Keratinocyte (primary cell): ENCODE measurements around the gene PRAF2. TPM values are rescaled to one million over a fixed set of nuclear protein-coding genes. Genes with fewer than 3 reads are reported as not detected.

ENCODE experiments used
- DNase-seq: peaks from one replicate; pipeline ENCODE4 v3.0.0-alpha.2; 2011; ENCODE audit warnings: low read depth, missing footprints, low spot score
- FAIRE-seq: peaks from 2 replicates; lab custom pipeline; 2011; peaks lifted over from hg19 to GRCh38; lab: Jason Lieb, UNC
- H2AFZ ChIP-seq: 2 replicates; pipeline ENCODE4 v1.6.0; 2012; ENCODE audit warnings: low read length, control low read depth, inconsistent platforms; ENCODE audit not compliant: control insufficient read depth
- H3K27ac ChIP-seq: 2 replicates; pipeline ENCODE4 v1.5.1; 2011; ENCODE audit warnings: low read length; ENCODE audit not compliant: control insufficient read depth, insufficient read depth
- H3K27me3 ChIP-seq: 3 replicates; pipeline ENCODE4 v1.6.0; 2011; ENCODE audit warnings: low read length; ENCODE audit not compliant: control insufficient read depth, insufficient read depth; ENCODE audit errors: extremely low read depth
- H3K36me3 ChIP-seq, 2 experiments: 2 replicates in 1 of 2; 3 replicates in 1 of 2; pipeline ENCODE4 v1.5.1; 2011; ENCODE audit warnings: low read length in 2 of 2, mild to moderate bottlenecking in 1 of 2; ENCODE audit not compliant: control insufficient read depth in 2 of 2, insufficient read depth in 2 of 2; ENCODE audit errors: extremely low read depth in 1 of 2
- H3K4me1 ChIP-seq: 3 replicates; pipeline ENCODE4 v1.5.1; 2011; ENCODE audit warnings: low read length; ENCODE audit not compliant: control insufficient read depth, insufficient read depth; ENCODE audit errors: extremely low read depth
- H3K4me2 ChIP-seq: 3 replicates; pipeline ENCODE4 v1.6.0; 2011; ENCODE audit warnings: low read depth, low read length; ENCODE audit not compliant: control insufficient read depth, insufficient read depth; ENCODE audit errors: extremely low read depth
- H3K4me3 ChIP-seq, 3 experiments: fragments of 200-600 bp in 1 of 3; sonication (generic) in 1 of 3; 2 replicates in 2 of 3; 3 replicates in 1 of 3; pipeline ENCODE4 v1.5.1; 2011 to 2016; ENCODE audit warnings: low read length in 3 of 3, mild to moderate bottlenecking in 3 of 3, control low read depth in 2 of 3, inconsistent platforms in 1 of 3, low read depth in 1 of 3, mixed read lengths in 1 of 3, mixed run types in 1 of 3, moderate library complexity in 1 of 3; ENCODE audit not compliant: control insufficient read depth in 2 of 3, insufficient read depth in 2 of 3; ENCODE audit errors: extremely low read depth in 1 of 3
- H3K79me2 ChIP-seq: 2 replicates; pipeline ENCODE4 v1.6.0; 2012; ENCODE audit warnings: low read length; ENCODE audit not compliant: control insufficient read depth, insufficient read depth
- H3K9ac ChIP-seq: 3 replicates; pipeline ENCODE4 v1.6.0; 2011; ENCODE audit warnings: low read length; ENCODE audit not compliant: control insufficient read depth, insufficient read depth; ENCODE audit errors: extremely low read depth
- H3K9me1 ChIP-seq: 3 replicates; pipeline ENCODE4 v1.6.0; 2011; ENCODE audit warnings: low read length; ENCODE audit not compliant: control insufficient read depth, insufficient read depth; ENCODE audit errors: extremely low read depth
- H3K9me3 ChIP-seq: 2 replicates; pipeline ENCODE4 v1.5.1; 2012; ENCODE audit warnings: low read depth, low read length; ENCODE audit not compliant: control insufficient read depth
- H4K20me1 ChIP-seq: 3 replicates; pipeline ENCODE4 v1.6.0; 2011; ENCODE audit warnings: low read length; ENCODE audit not compliant: control insufficient read depth, insufficient read depth; ENCODE audit errors: extremely low read depth
- EZH2 ChIP-seq: IDR thresholded peaks from one replicate; pipeline ENCODE4 v1.6.1; 2012; ENCODE audit warnings: inconsistent platforms, mild to moderate bottlenecking, low read length, moderate library complexity
- dilution Hi-C: fragments of 300-500 bp; cut with MboI; formaldehyde crosslinking; loops from one replicate; pipeline ENCODE4 v1.7.0; 2020; ENCODE audit warnings: low sequenced_read_pairs; ENCODE audit not compliant: extremely low pct_ligation_motif_present
- polyA plus RNA-seq, 5 experiments: library from polyadenylated mRNA; depleted of rRNA in 3 of 5; stranded (reverse) in 3 of 5; stranded (forward) in 1 of 5; unstranded in 1 of 5; fragments of >200 nt; gene quantifications; 1 replicate in 1 of 5; 2 replicates in 3 of 5; 3 replicates in 1 of 5; pipeline versions ENCODE4 v1.2.1 to v1.2.3, GENCODE V29; 2011 to 2012; ENCODE audit warnings: missing spikeins in 2 of 5, low read depth in 1 of 5, low replicate concordance in 1 of 5
- TF ChIP-seq, protein P1 (sequence below), 3 experiments: IDR thresholded peaks in 1 of 3; conservative IDR thresholded peaks in 1 of 3; optimal IDR thresholded peaks in 1 of 3; 2 replicates in 2 of 3; 3 replicates in 1 of 3; pipeline versions ENCODE3 to v1.5.1; 2011; ENCODE audit warnings: low read length in 3 of 3, mild to moderate bottlenecking in 3 of 3, moderate library complexity in 2 of 3, control low read depth in 1 of 3, inconsistent platforms in 1 of 3; ENCODE audit not compliant: insufficient read depth in 2 of 3; ENCODE audit errors: extremely low read depth in 1 of 3

The PRAF2 gene
- polyA plus RNA-seq, 1 donor (not counting 4 experiments of a cell fraction or from before 2014, with no cell fraction given): 6.9 TPM

- Histone ChIP-seq H3K27ac (no peak overlapping the region), H3K4me1 (peaks cover 5% of the 10 kb centered on the region), H3K4me3 (no peak overlapping the region), H2AFZ (no peak overlapping the region), H3K9me3 (no peaks in the 10 kb centered on the region), H3K79me2 (peaks cover 17% of the 10 kb centered on the region), H3K4me2 (no peak overlapping the region), H3K27me3 (no peaks in the 10 kb centered on the region), H3K36me3 (peaks cover 8 to 19% of the 10 kb centered on the region in 2 experiments), H4K20me1 (no peaks in the 10 kb centered on the region), H3K9me1 (no peaks in the 10 kb centered on the region), H3K9ac (no peak overlapping the region)
- FAIRE-seq: no peak
- DNase-seq: no peak
- no peak for TF ChIP-seq EZH2
- TF ChIP-seq, protein P1, sequence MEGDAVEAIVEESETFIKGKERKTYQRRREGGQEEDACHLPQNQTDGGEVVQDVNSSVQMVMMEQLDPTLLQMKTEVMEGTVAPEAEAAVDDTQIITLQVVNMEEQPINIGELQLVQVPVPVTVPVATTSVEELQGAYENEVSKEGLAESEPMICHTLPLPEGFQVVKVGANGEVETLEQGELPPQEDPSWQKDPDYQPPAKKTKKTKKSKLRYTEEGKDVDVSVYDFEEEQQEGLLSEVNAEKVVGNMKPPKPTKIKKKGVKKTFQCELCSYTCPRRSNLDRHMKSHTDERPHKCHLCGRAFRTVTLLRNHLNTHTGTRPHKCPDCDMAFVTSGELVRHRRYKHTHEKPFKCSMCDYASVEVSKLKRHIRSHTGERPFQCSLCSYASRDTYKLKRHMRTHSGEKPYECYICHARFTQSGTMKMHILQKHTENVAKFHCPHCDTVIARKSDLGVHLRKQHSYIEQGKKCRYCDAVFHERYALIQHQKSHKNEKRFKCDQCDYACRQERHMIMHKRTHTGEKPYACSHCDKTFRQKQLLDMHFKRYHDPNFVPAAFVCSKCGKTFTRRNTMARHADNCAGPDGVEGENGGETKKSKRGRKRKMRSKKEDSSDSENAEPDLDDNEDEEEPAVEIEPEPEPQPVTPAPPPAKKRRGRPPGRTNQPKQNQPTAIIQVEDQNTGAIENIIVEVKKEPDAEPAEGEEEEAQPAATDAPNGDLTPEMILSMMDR (optimal IDR thresholded peaks at IDR 0.05 in 1 of 3, IDR thresholded peaks at IDR 0.05 in 1 of 3, conservative IDR thresholded peaks at IDR 0.05 in 1 of 3; ENCODE audit: extremely low read depth in 1 of 3, insufficient read depth in 2 of 3, low read length in 3 of 3): no peak
- dilution Hi-C loops: no loop called here
Observed at GRCh38 chrX:49060914-49061313, 12.9 kb downstream of the PRAF2 start.

- Histone ChIP-seq H4K20me1 (no peaks in the 10 kb centered on the region), H3K9ac (peak overlapping the region; percentile 71), H3K4me1 (peaks cover 5% of the 10 kb centered on the region), H3K79me2 (peaks cover 17% of the 10 kb centered on the region), H3K27ac (peak overlapping the region; percentile 52), H2AFZ (no peak overlapping the region), H3K4me2 (peak overlapping the region; percentile 67), H3K36me3 (peaks cover 8 to 18% of the 10 kb centered on the region in 2 experiments), H3K4me3 (peak overlapping the region; percentile 66 to 82 (median 77)), H3K9me1 (no peaks in the 10 kb centered on the region), H3K9me3 (no peaks in the 10 kb centered on the region), H3K27me3 (no peaks in the 10 kb centered on the region)
- FAIRE-seq (no peak), DNase-seq (no peak)
- dilution Hi-C loops: no loop called here
- TF ChIP-seq EZH2: no peak
- TF ChIP-seq, protein P1 (optimal IDR thresholded peaks at IDR 0.05 in 1 of 3, IDR thresholded peaks at IDR 0.05 in 1 of 3, conservative IDR thresholded peaks at IDR 0.05 in 1 of 3; ENCODE audit: extremely low read depth in 1 of 3, insufficient read depth in 2 of 3, low read length in 3 of 3): no peak
Observed at GRCh38 chrX:49059681-49060085, 14.1 kb downstream of the PRAF2 start.
